Neural progenitor cell (in vitro differentiated cells): ENCODE results near the gene ADCY5. TPM values are rescaled to one million over a fixed set of nuclear protein-coding genes. Genes with fewer than 3 reads are reported as not detected.

ENCODE experiments used
- DNase-seq: peaks from one replicate; pipeline ENCODE4 v3.0.0-alpha.2; 2016; ENCODE audit warnings: low spot score
- H2AFZ ChIP-seq: fragments of 200-600 bp; sonication (generic); replicated peaks from 2 replicates; pipeline ENCODE4 v1.6.1; 2016; ENCODE audit warnings: antibody characterized with exemption
- H3F3A ChIP-seq: fragments of 200-600 bp; sonication (generic); 2 replicates; pipeline ENCODE4 v1.6.1; 2016; ENCODE audit warnings: antibody characterized with exemption, low read depth
- H3K27ac ChIP-seq: fragments of 200-600 bp; sonication (generic); 2 replicates; pipeline ENCODE4 v1.5.1; 2016; ENCODE audit warnings: mild to moderate bottlenecking
- H3K27me3 ChIP-seq: fragments of 200-600 bp; sonication (generic); 2 replicates; pipeline ENCODE4 v1.6.1; 2016; ENCODE audit warnings: mild to moderate bottlenecking, moderate library complexity
- H3K36me3 ChIP-seq: fragments of 200-600 bp; sonication (generic); 2 replicates; pipeline ENCODE4 v1.5.1; 2016
- H3K4me1 ChIP-seq: fragments of 200-600 bp; sonication (generic); 2 replicates; pipeline ENCODE4 v1.6.1; 2016; ENCODE audit warnings: mixed run types
- H3K4me2 ChIP-seq: fragments of 200-600 bp; sonication (generic); 2 replicates; pipeline ENCODE4 v1.6.1; 2016
- H3K4me3 ChIP-seq: fragments of 200-600 bp; sonication (generic); 2 replicates; pipeline ENCODE4 v1.5.1; 2016
- H3K79me2 ChIP-seq: fragments of 200-600 bp; sonication (generic); 2 replicates; pipeline ENCODE4 v1.6.1; 2016; ENCODE audit warnings: low read depth
- H3K9ac ChIP-seq: fragments of 200-600 bp; sonication (generic); 2 replicates; pipeline ENCODE4 v1.6.1; 2016
- H3K9me3 ChIP-seq: fragments of 200-600 bp; sonication (generic); 2 replicates; pipeline ENCODE4 v1.5.1; 2016; ENCODE audit warnings: low read depth
- H4K20me1 ChIP-seq: fragments of 200-600 bp; sonication (generic); 2 replicates; pipeline ENCODE4 v1.6.1; 2016; ENCODE audit warnings: low read depth
- H3K27ac Mint-ChIP-seq: 3 replicates; pipeline ENCODE4 v1.8.0; 2021; ENCODE audit warnings: mixed read lengths
- H3K27me3 Mint-ChIP-seq: 2 replicates; pipeline ENCODE4 v1.8.0; 2022; ENCODE audit warnings: low read depth, mild to moderate bottlenecking, inconsistent platforms, moderate library complexity, mixed read lengths; ENCODE audit not compliant: insufficient read depth
- H3K36me3 Mint-ChIP-seq: 3 replicates; pipeline ENCODE4 v1.8.0; 2021; ENCODE audit warnings: mixed read lengths
- H3K4me1 Mint-ChIP-seq: 3 replicates; pipeline ENCODE4 v1.8.0; 2021; ENCODE audit warnings: mixed read lengths
- H3K4me3 Mint-ChIP-seq: 3 replicates; pipeline ENCODE4 v1.8.0; 2021; ENCODE audit warnings: mild to moderate bottlenecking, moderate library complexity, mixed read lengths
- H3K9me3 Mint-ChIP-seq: 3 replicates; pipeline ENCODE4 v1.8.0; 2020; ENCODE audit warnings: mixed read lengths
- CTCF ChIP-seq: fragments of 200-600 bp; sonication (generic); IDR thresholded peaks from 2 replicates; pipeline ENCODE4 v1.5.1; 2017; ENCODE audit warnings: antibody characterized with exemption, mild to moderate bottlenecking
- EZH2 ChIP-seq: fragments of 200-600 bp; sonication (generic); IDR thresholded peaks from 2 replicates; pipeline ENCODE4 v1.6.1; 2017; ENCODE audit warnings: antibody characterized with exemption, mild to moderate bottlenecking, moderate library complexity
- EZH2phosphoT487 ChIP-seq: fragments of 200-600 bp; sonication (generic); IDR thresholded peaks from 2 replicates; pipeline ENCODE4 v1.6.1; 2017; ENCODE audit warnings: antibody characterized with exemption
- total RNA-seq: library from RNA; depleted of rRNA; stranded (reverse); fragments of >200 nt; gene quantifications from 2 replicates; pipeline ENCODE4 v1.2.3, GENCODE V29; 2015; ENCODE audit warnings: low replicate concordance

ADCY5 gene
- total RNA-seq, 1 donor from 2014 or later, result 1.6 TPM

GRCh38 chr3:123378409-123378915 lies 70.4 kb downstream of the ADCY5 start:
- no peak for TF ChIP-seq CTCF
- TF ChIP-seq EZH2, result no peak
- TF ChIP-seq EZH2phosphoT487, result no peak
- DNase-seq, result no peak
- H3K4me3 Mint-ChIP-seq, result no peak overlapping the region
- H3K27me3 Mint-ChIP-seq, result peaks cover 6% of the 10 kb centered on the region
- Histone ChIP-seq H3K4me1 (peaks cover 7% of the 10 kb centered on the region), H3F3A (no peaks in the 10 kb centered on the region), H2AFZ (no peak overlapping the region), H3K36me3 (no peaks in the 10 kb centered on the region), H4K20me1 (no peaks in the 10 kb centered on the region), H3K27ac (no peak overlapping the region), H3K9ac (no peak overlapping the region), H3K9me3 (no peaks in the 10 kb centered on the region), H3K79me2 (no peaks in the 10 kb centered on the region), H3K27me3 (no peaks in the 10 kb centered on the region), H3K4me2 (no peak overlapping the region), H3K4me3 (no peak overlapping the region)
- H3K4me1 Mint-ChIP-seq, result peaks cover 17% of the 10 kb centered on the region
- H3K36me3 Mint-ChIP-seq, result no peaks in the 10 kb centered on the region
- no peak overlapping the region for H3K27ac Mint-ChIP-seq
- no peaks in the 10 kb centered on the region for H3K9me3 Mint-ChIP-seq

GRCh38 chr3:123377243-123377740 lies 71.6 kb downstream of the ADCY5 start:
- TF ChIP-seq CTCF (no peak), EZH2phosphoT487 (no peak), EZH2 (no peak)
- DNase-seq, result no peak
- Histone ChIP-seq H3F3A (no peaks in the 10 kb centered on the region), H3K27me3 (no peaks in the 10 kb centered on the region), H3K9me3 (no peaks in the 10 kb centered on the region), H3K4me1 (no peaks in the 10 kb centered on the region), H3K4me3 (no peak overlapping the region), H3K79me2 (no peaks in the 10 kb centered on the region), H3K36me3 (no peaks in the 10 kb centered on the region), H2AFZ (no peak overlapping the region), H3K9ac (no peak overlapping the region), H3K4me2 (no peak overlapping the region), H4K20me1 (no peaks in the 10 kb centered on the region), H3K27ac (no peak overlapping the region)
- Mint-ChIP-seq H3K27me3 (peaks cover 4% of the 10 kb centered on the region), H3K27ac (no peak overlapping the region), H3K9me3 (no peaks in the 10 kb centered on the region), H3K4me3 (no peak overlapping the region), H3K36me3 (no peaks in the 10 kb centered on the region), H3K4me1 (peaks cover 8% of the 10 kb centered on the region)

GRCh38 chr3:123376451-123377242 lies 72.2 kb downstream of the ADCY5 start:
- H3K36me3 ChIP-seq, result no peaks in the 10 kb centered on the region
- DNase-seq, result no peak
- no peak overlapping the region for H3K4me3 ChIP-seq
- TF ChIP-seq EZH2phosphoT487 (no peak), CTCF (no peak), EZH2 (no peak)
- H3K4me1 Mint-ChIP-seq, result peaks cover 8% of the 10 kb centered on the region
- H3K9me3 Mint-ChIP-seq, result no peaks in the 10 kb centered on the region
- no peak overlapping the region for H2AFZ ChIP-seq
- no peaks in the 10 kb centered on the region for H3F3A ChIP-seq
- H3K27me3 Mint-ChIP-seq, result peaks cover 4% of the 10 kb centered on the region
- H3K9me3 ChIP-seq, result no peaks in the 10 kb centered on the region
- no peak overlapping the region for H3K27ac ChIP-seq
- no peaks in the 10 kb centered on the region for H4K20me1 ChIP-seq
- no peaks in the 10 kb centered on the region for H3K36me3 Mint-ChIP-seq
- H3K27me3 ChIP-seq, result no peaks in the 10 kb centered on the region
- H3K4me3 Mint-ChIP-seq, result no peak overlapping the region
- H3K9ac ChIP-seq, result no peak overlapping the region
- H3K79me2 ChIP-seq, result no peaks in the 10 kb centered on the region
- H3K27ac Mint-ChIP-seq, result no peak overlapping the region
- no peak overlapping the region for H3K4me2 ChIP-seq
- no peaks in the 10 kb centered on the region for H3K4me1 ChIP-seq
